ENCODE data around the gene STIM1.
A peak's percentile ranks its signal among the peaks of the same experiment; 100 is the strongest.

STIM1 gene

DNA sequence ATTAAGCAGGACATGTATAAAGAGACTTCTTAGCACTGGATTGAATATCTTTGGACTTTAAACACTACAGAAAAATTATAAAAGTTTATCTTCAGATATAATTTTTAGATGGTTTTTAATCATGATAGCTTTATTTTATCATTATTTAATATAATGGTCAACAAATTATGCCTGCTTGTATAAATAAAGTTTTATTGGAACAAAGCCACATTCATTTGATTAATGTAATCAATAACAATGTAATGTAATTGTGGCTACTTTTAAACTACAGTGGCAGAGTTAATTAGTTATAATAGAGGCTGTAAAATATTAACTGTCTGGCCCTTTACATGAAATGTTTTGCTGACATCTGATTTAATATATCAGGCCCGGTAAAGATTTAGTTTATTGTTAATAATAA is 70.0 kb downstream of the STIM1 start:
- H3K4me3 Mint-ChIP-seq: no peak overlapping the region
- H3K9me3 Mint-ChIP-seq: peaks cover 2% of the 10 kb centered on the region
- no peak for TF ChIP-seq CTCF (IDR thresholded peaks at IDR 0.05; ENCODE audit: unreplicated experiment in 3 of 3)
- H3K36me3 Mint-ChIP-seq (ENCODE audit: low read depth): no peaks in the 10 kb centered on the region
- peaks cover 3% of the 10 kb centered on the region for H3K27me3 Mint-ChIP-seq (ENCODE audit: low read depth)
- no peak overlapping the region for H3K27ac Mint-ChIP-seq
- peaks cover 24% of the 10 kb centered on the region for H3K4me1 Mint-ChIP-seq

DNA sequence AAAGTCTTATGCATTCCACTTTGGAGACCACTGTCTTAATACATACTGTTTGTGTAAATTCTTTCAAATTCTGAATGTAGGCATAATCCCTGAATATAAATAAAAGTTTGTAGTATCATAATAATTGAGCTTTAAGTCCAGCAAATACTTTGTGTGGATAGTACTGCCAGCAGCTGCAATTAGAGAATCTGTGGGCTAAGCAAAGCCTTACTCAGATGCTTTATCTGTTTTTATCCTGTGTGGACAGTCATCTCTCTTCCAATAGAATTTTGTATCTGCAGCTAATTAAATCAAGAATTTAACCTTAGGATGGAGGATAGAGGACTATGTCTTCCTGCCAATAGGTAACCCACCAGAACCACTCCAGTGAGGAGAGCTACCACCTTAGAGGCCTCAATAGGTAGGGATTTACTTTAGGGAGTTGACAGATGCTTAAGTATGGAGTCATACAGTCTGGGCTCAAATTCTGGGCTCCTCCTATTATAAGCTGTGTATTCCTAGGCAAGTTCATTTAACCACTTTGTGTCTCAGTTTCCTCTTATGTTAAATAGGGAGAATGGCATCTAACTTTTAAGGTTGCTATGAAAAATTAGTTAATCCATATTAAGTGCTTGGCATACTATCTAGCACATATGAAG is 71.1 kb downstream of the STIM1 start:
- H3K9me3 Mint-ChIP-seq: peaks cover 2% of the 10 kb centered on the region
- H3K27me3 Mint-ChIP-seq (ENCODE audit: low read depth): peaks cover 3% of the 10 kb centered on the region
- no peak for TF ChIP-seq CTCF (IDR thresholded peaks at IDR 0.05; ENCODE audit: unreplicated experiment in 3 of 3)
- peak overlapping the region in 1 of 3 experiments; percentile 43 for H3K27ac Mint-ChIP-seq
- no peaks in the 10 kb centered on the region for H3K36me3 Mint-ChIP-seq (ENCODE audit: low read depth)
- H3K4me1 Mint-ChIP-seq: peaks cover 24% of the 10 kb centered on the region
- no peak overlapping the region for H3K4me3 Mint-ChIP-seq

GRCh38 chr11:3927129-3927796 is 71.8 kb downstream of the STIM1 start:
- Mint-ChIP-seq H3K36me3 (ENCODE audit: low read depth) (no peaks in the 10 kb centered on the region), H3K27me3 (ENCODE audit: low read depth) (peaks cover 3% of the 10 kb centered on the region), H3K4me1 (peaks cover 24% of the 10 kb centered on the region), H3K9me3 (peaks cover 2% of the 10 kb centered on the region), H3K4me3 (no peak overlapping the region), H3K27ac (peak overlapping the region in 1 of 3 experiments; percentile 43)
- no peak for TF ChIP-seq CTCF (IDR thresholded peaks at IDR 0.05; ENCODE audit: unreplicated experiment in 3 of 3)

DNA sequence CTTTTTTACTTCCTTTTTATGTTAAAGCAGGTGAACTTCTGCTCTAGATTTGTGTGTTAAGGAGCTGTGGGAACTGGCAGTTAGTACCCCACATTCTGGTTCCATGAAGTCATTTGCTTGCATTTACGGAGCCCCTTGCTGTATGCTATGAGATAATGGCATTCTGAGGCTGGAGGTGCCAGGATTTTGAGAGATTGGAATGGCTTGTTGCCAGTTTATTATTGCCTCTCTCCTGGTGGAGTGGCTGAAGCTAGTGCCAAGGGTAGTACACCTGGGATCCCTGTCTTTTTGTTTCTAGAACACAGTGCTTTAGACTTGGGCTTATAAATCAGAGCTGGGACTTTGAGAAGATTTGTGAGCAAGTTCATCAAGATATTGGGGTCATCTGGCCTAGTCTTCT is 73.8 kb downstream of the STIM1 start:
- Mint-ChIP-seq H3K27ac (peak overlapping the region in 2 of 3 experiments; percentile 46 to 68), H3K4me1 (peaks cover 24% of the 10 kb centered on the region), H3K4me3 (no peak overlapping the region), H3K36me3 (ENCODE audit: low read depth) (no peaks in the 10 kb centered on the region), H3K9me3 (no peaks in the 10 kb centered on the region), H3K27me3 (ENCODE audit: low read depth) (peaks cover 3% of the 10 kb centered on the region)
- TF ChIP-seq CTCF (IDR thresholded peaks at IDR 0.05; ENCODE audit: unreplicated experiment in 3 of 3): no peak

- TF ChIP-seq CTCF (IDR thresholded peaks at IDR 0.05; ENCODE audit: unreplicated experiment in 3 of 3): no peak
- peaks cover 24% of the 10 kb centered on the region for H3K4me1 Mint-ChIP-seq
- H3K4me3 Mint-ChIP-seq: no peak overlapping the region
- peaks cover 3% of the 10 kb centered on the region for H3K27me3 Mint-ChIP-seq (ENCODE audit: low read depth)
- H3K36me3 Mint-ChIP-seq (ENCODE audit: low read depth): no peaks in the 10 kb centered on the region
- peak overlapping the region in 2 of 3 experiments; percentile 46 to 68 for H3K27ac Mint-ChIP-seq
- H3K9me3 Mint-ChIP-seq: no peaks in the 10 kb centered on the region
Measured at GRCh38 chr11:3929649-3930048, 74.2 kb downstream of the STIM1 start.

DNA sequence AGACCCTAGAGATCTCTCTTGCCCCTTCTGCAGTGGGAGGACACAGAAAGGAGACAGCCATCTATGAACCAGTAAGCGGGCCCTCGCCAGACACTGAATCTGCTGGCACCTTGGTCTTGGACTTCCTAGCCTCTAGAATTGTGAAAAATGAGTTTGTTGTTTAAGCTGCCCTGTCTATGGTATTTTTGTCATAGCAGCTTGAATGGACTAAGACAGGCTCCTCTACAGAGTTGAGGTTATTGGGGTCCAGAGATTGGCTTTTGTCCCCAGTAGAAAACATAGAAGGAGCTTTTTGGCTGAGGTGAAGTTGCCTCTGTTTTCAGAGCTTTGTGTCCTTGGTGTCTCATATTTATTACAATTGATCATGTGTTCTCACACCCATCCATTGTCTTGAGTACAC is 77.2 kb downstream of the STIM1 start:
- no peak for TF ChIP-seq CTCF (IDR thresholded peaks at IDR 0.05; ENCODE audit: unreplicated experiment in 3 of 3)
- H3K4me1 Mint-ChIP-seq: peaks cover 18% of the 10 kb centered on the region
- H3K36me3 Mint-ChIP-seq (ENCODE audit: low read depth): no peaks in the 10 kb centered on the region
- no peaks in the 10 kb centered on the region for H3K9me3 Mint-ChIP-seq
- H3K27me3 Mint-ChIP-seq (ENCODE audit: low read depth): peaks cover 3% of the 10 kb centered on the region
- no peak overlapping the region for H3K4me3 Mint-ChIP-seq
- H3K27ac Mint-ChIP-seq: no peak overlapping the region

Measured in nephron (organoid).